SU-DHL-6 (cell line): ENCODE data around the gene FDXR.

Experiments used
- CTCF ChIP-seq: fragments of 200-600 bp; sonication (generic); IDR thresholded peaks from one replicate; pipeline ENCODE4 v1.5.1; 2017; ENCODE audit warnings: antibody characterized with exemption, mild to moderate bottlenecking, low read length, moderate library complexity; ENCODE audit not compliant: insufficient read depth, poor library complexity, severe bottlenecking
- EZH2phosphoT487 ChIP-seq: fragments of 200-600 bp; sonication (generic), shearing (Covaris generic); conservative IDR thresholded peaks from 2 replicates; pipeline ENCODE4 v1.6.1; 2018; ENCODE audit warnings: mild to moderate bottlenecking, antibody characterized with exemption, low read length, moderate library complexity, mixed read lengths

GRCh38 chr17:74892974-74893911 lies 20.4 kb upstream of the FDXR start, which contains the start of gene FADS6:
- TF ChIP-seq CTCF (no peak), EZH2phosphoT487 (no peak)
